HG03442 (cell line): Measurements from ENCODE around the gene SNX4.
A peak's percentile ranks its signal among the peaks of the same experiment; 100 is the strongest.

Experiments used
- ATAC-seq: cut with Tn5 transposase; IDR thresholded peaks from one replicate; pipeline ENCODE4 v1.9.1; 2021; ENCODE audit warnings: mild to moderate bottlenecking, moderate library complexity; ENCODE audit not compliant: unreplicated experiment

The SNX4 gene

GRCh38 chr3:125470671-125471070, 49.3 kb downstream of the SNX4 start:
- no peak for ATAC-seq

DNA sequence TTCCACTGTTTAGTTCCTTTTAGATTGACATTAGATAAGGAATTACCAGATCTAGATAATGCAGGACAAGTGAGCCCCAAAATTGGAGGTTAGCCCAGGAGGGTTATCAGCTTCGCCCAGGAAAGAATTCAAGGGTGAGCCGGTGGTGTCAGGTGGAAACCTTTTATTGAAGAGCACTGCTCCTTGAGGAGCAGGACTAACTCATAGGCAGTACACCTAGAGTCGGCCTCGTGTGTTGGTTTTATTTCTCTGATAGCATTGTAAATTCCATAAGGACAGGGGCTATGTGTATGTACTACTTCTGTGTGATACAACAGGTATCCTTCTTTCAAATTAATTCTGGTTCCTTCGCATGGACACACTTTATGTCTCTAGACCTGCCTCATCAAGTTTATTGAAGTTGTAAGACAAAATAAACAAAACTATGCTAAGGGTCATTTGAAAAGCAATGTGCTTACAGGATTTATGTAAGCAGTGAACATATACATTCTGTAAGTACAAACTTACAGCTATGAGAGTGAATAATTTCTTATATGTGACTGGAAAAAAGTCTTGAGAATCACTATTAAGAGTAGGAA, 57.2 kb downstream of the SNX4 start:
- ATAC-seq, result no peak

GRCh38 chr3:125461896-125462295, 58.1 kb downstream of the SNX4 start:
- ATAC-seq, result no peak

- ATAC-seq, result no peak
These were observed 59.8 kb downstream of the SNX4 start for GRCh38 chr3:125460233-125460632.

DNA sequence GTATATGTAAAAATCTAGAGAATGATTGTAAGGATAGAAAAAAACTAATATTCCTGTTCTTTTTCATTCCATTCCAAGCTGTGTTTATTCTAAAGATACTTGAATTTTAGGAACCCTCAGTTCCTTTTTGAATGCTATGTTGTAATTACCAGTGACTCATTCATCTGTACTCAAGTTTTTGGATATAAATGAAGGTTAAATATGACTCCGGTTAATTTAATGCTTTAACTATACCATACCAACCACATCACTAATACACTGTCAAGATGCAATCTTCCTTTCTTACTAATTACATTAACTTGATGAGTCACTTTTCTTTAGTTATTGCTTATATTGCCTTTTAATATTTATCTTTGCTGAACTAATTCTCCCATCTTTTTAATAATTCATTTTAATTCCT, 76.1 kb downstream of the SNX4 start:
- no peak for ATAC-seq

GRCh38 chr3:125442506-125442905, 77.5 kb downstream of the SNX4 start:
- ATAC-seq, result no peak

GRCh38 chr3:125440970-125441369, 79.0 kb downstream of the SNX4 start:
- ATAC-seq, result no peak

GRCh38 chr3:125440559-125440955, 79.4 kb downstream of the SNX4 start:
- no peak for ATAC-seq

DNA sequence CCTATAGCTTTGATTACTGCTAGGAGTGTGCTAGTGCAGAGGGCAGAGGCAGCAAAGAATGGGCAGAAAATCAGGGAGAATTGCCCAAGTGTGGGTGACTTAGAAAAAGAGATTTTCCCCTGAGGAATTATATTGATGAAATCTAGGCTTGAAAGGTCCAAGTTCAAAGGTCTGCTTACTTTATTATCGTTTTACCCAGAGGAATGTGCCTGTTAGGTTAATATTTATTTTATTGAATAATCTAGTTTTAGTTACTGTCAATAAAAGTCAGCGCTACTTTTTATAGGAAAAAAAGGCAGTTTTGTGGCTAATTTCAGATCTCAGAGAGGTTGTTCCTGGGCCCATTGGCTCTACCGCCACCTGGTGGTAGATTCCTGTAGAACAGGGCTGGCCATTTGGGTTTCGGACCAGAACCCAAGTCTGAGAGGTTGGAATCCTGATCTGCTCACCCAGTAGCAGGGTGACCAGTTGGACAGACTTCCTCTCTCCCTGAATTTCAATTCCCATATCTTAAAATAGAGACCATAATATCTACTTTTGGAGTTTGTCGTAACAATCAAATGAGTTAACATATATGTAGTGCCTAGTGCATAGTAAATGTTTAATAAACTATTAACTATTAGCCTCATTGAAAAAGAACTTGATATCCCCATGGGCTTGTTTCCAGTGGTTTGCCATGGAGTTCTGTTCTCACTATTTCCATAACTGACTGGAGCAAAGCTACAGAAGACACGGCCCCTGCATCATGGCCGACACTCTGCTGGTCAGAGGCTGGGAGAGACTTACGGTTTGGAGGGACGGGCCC, 82.2 kb downstream of the SNX4 start:
- no peak for ATAC-seq

DNA sequence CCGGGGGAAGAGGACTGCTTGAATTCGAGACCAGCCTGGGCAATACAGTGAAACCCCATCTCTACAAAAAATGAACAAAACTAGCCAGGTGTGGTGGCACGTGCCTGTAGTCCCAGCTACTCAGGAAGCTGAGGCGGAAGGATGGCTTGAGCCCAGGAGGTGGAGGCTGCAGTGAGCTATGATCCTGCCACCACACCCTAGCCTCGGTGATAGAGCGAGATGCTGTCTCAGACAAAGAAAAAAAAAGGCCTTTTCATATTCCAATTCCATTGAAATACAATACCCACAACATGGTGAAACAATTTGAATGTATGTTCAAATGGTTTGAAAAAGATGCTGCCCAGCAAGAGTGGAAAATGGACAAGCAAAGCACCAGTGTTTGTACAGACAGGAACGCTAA, 83.1 kb downstream of the SNX4 start:
- no peak for ATAC-seq

DNA sequence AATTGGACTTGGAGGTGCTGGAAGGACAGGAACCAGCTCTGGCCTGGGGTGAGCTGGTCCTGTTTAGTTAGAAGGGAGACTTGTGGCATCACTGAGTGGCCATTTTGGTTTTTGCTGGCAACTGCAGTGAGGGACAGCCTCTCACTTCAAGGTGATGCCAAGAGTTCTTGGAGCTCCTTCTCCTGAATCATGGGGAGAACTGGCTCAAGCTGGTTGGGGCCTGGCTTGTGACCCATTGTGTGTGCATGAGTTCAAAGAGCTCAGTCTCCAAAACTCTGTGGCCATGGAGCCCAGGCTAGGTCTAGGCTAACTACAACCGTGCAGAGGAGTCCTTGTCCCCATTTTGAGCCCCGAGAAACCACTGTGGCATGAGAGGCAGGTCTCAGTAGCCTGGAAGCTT, 84.8 kb downstream of the SNX4 start:
- no peak for ATAC-seq

GRCh38 chr3:125434582-125435011, 85.4 kb downstream of the SNX4 start:
- ATAC-seq, result peak; percentile 43

DNA sequence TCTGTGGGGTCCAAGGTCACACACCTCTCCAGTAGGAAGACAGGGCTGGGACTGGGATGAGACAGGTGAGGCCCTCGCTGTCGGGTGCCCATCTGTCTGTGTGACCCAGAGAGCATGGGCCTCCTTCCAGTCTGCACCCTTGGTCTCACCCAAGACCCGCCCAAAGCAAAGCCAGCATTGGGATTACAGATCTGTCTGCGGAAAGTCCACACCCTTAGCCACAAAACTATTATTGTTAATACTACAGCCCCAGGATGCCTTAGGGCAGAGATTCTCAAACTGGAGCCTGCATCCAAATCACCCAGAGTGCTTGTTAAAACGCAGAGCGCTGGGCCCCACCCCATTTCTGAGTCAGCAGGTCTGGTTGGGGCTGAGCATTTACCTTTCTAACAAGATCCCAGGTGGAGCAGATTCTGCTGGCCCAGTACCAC, 86.4 kb downstream of the SNX4 start:
- ATAC-seq, result no peak

- ATAC-seq, result no peak
These were observed 86.9 kb downstream of the SNX4 start for GRCh38 chr3:125433091-125433534.

DNA sequence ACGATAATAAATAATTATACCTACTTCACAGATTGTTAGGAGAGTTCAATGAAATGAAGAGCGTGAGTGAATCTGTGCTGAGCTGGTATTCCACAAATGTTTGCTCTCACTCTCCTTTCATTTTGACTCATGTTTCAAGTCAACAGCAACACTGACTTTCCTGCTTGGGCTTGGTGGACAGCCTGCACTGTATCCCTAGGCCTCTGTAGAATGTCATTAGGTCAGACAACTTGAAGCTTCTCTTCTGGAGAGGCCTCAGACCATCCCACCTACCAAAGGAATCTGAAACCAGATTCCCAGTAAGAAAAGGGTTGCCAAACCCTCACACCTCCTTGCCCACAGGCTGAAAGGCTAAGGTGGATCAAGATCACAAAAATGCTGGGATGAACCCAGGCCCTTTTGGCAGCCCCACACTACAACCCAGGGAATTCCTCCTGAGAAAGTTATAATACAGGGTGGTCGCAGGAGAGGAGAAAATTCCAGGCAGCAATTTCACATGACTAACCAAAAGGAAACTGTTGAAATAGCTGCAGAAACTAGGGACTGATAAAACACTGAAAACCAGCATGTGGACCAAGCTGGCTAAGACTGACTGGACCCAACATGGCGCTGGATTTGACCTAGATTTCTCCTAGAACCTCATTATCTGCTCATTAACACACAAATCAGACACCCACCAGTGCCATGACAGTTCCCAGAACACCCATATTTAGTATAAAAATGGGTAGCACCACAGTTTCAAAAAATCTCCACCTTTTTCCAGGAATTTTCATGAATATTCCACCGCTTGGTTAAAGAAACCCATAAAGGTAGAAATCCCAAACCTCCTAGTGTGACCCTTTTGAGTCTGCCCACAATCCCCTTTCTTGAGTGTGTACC, 87.9 kb downstream of the SNX4 start:
- ATAC-seq, result no peak

DNA sequence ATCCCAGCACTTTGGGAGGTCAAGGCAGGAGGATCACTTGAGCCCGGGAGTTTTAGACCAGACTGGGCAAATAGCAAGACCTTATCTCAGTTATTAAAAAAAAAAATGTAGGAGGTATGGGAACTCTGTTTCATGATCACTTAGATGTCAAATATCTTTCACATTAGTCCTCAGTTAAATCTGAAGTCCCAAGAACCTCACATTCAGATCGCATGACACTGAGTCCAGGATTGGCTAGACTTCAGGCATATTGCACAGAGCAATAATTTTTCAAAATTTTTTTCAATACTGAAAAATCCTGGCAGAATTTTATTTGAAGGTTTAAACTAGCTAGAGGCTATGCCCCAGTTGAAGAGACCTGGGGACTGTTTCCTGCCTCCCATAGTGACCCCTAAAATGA, 88.6 kb downstream of the SNX4 start:
- no peak for ATAC-seq

GRCh38 chr3:125428216-125428830, 91.7 kb downstream of the SNX4 start:
- no peak for ATAC-seq

DNA sequence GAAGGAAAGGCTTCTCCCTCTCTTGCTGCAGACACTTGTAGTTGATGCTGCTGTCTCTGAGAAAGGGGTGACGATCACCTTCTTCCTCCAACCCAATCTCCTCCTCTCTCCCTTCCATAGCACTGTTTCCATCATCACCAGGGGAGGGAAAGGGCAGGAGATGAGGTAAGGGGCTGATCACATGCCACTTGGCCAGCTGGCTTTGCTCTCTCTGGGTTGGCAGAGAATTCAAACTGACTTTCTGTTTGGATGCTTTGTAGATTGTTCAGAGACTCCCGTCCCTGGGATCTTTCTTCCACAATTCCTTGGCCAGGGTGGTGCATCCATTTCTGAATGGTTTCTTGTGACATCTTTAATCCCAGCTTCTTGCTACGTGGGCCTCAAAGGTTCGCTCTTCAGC, 101.7 kb downstream of the SNX4 start:
- ATAC-seq, result no peak

DNA sequence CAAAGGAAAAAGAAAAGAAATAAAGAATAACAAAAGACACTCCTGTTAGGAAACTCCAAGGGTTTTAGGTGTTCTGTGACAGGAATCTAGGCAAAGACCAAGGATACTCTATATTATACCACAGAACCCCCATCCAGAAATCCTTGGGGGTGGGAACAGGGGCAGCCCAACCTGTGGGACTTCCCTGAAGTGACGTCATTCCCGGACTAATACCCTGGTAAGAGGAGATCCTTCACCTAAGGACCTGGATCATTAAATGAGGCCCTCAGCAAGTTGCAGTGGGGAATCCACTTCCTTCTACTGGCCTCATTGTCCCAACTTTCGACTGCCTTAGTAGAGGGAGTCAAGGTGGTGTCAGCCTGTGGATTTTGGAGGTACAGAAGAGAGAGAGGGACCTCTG, 103.8 kb downstream of the SNX4 start:
- no peak for ATAC-seq

- ATAC-seq, result no peak
These were observed 105.3 kb downstream of the SNX4 start for GRCh38 chr3:125414669-125415068.

GRCh38 chr3:125410922-125411321, 109.1 kb downstream of the SNX4 start:
- no peak for ATAC-seq
